Stimulated activated CD8-positive, alpha-beta memory T cell treated with anti-CD3 and anti-CD28 coated beads, Interleukin-2, amount 100 ng/mL, for 1 hour (primary cell): Measurements from ENCODE around the gene MYO3B.
"Not testable (repeated sequence)": the region's sequence is repeated elsewhere in the genome, so short reads cannot be mapped to it uniquely, and the experiment has no call there.

Experiments
- DNase-seq, 2 donors: peaks; one replicate each; pipeline ENCODE4 v3.0.0-alpha.2; 2020; ENCODE audit warnings: low read depth in 2 of 2

Gene MYO3B

DNA sequence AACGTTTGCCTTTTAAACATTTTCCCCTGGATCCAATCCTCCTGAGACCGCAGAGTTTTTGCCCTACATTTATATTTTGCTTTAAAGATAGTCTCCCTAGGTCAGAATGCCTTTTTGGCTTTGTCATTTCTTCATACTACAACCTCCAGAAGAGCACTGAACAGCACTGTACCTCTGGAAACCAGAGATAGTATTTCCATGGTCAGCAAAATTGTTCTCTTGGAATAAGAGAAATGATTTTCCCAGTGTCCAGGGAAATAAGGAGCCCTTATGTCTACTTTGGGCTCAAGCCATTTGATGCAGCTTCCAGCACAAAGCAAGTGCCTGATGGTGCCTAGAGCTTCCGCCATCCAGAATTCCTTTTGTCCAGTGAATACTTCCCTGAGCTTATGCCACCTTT, 461.7 kb downstream of the MYO3B start:
- DNase-seq, result no peak

DNA sequence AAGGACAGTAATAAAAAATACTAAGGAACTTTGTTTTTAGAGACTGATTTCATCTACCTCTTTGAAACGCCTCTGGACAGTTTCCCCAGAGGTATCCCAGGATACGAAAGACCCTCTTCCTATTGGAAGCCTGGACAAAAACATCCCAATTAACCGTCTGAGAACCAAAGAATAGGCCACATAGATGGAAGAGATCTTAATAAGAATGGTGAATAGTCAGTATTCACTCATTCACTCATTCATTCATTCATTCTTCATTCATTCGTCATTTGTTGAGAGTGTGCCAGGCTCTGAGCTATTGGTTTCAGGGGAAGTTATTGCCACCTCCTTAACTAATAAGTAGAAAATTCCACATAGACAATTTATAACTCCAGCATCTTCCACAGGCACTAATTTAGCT, 464.0 kb downstream of the MYO3B start:
- no peak for DNase-seq

- no peak for DNase-seq
Measured at GRCh38 chr2:170643346-170643745, 465.4 kb downstream of the MYO3B start.

DNA sequence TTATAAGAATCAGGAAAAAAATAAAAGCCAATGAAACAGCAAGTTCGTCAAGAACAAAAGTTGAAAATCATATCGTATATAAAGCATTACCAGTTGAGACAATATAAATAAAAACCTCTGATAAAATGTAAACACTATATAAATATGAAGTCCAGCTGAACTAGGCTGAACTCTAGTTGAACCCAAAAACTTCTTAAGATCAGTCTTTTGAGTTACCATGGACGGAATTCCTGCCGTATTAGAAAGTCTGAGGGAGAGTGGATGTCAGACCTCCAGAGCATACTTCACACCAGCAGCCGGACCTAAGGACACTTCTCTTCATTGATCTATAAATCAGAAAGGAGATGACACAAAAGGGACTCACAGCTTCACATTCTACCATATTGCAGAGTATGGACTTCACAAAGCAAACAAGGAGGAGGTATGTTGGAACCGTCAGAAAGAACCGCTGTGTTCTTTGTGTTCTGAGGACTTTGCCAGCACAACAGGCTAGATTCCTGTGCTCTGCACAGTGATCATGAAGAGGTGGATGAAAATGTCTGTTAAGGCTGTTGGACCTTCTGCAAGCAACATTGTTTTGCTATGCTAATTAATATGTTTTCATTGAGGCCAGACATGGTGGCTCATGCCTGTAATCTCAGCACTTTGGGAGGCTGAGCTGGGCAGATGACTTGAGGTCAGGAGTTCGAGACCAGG, 469.9 kb downstream of the MYO3B start:
- no peak for DNase-seq

DNA sequence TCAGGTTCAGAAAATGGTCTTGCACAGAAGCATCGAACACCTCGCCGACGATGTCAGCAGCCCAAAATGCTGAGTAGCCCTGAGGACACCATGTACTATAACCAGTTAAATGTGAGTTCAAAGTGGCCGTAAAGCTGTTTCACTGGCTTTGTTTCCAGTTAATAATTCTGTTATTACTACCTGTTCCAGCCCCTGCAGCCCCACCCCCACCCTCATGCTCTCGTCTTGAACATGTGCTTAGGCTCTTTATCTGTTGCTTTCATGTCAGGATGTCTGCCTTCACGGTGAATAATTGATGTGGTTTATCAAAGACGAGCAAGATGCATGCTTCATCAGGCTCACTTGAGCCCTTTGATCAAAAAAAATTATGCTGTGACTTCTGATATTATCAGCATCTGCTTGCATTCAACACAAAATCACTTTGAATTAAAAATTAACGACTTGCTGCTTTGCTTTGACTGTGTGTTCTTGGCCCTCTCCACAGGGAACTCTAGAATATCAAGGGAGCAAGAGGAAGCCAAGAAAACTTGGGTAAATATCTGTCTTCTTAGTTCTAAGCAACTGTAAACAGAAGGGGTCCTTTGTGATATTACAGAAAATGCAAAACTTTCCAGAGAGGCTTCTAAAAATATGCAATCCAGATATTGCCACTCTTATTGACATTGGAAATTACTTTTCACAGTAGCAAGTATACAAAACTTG, 473.8 kb downstream of the MYO3B start:
- DNase-seq, result peak in 1 of 2 donors; percentile 9

GRCh38 chr2:170652637-170653417, 474.9 kb downstream of the MYO3B start:
- no peak for DNase-seq

- DNase-seq, result no peak
Measured at GRCh38 chr2:170656669-170657068, 478.7 kb downstream of the MYO3B start.

DNA sequence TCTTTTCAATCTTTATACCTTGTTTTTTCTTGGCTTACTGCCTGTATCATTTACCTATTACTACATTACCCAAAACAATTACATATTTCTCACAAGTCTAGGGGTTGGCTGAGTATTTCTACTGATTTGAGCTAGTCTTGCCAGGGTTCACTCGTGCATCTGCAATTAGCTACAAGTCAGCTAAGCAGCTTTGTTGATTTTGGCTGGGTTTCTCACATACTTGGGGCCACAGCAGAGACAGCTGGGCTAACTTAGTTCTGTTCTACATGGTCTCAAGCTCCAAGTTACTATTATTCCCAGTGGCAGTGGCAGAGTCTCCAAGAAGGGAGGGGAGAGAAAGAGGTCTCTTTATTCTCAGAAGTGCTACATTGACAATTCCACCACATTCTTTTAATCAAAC, 482.5 kb downstream of the MYO3B start:
- no peak for DNase-seq

- DNase-seq, result no peak
Measured at GRCh38 chr2:170665743-170666142, 487.8 kb downstream of the MYO3B start.

- no peak for DNase-seq
Measured at GRCh38 chr2:170669909-170670308, 492.0 kb downstream of the MYO3B start.

DNA sequence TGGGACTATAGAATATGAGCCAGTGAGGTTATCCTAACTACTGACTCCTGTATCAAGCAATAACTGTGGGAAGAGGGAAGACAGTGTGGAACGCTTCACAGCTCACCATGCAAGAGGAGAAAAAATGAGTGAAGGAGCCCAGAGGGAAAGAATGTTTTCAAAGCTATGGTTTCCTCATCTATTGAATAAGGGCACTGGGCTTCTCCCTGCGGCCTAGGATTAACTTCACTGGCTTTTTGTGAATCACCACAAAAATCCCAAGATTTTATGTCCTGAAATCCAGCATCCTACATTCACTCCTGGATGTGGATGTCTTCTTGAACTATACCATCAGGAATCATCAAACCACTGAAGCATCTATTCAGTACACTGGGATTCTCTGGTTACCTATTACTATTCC, 492.7 kb downstream of the MYO3B start:
- DNase-seq, result no peak

- DNase-seq, result no peak
Measured at GRCh38 chr2:170671079-170671478, 493.1 kb downstream of the MYO3B start.

GRCh38 chr2:170674282-170674681, 496.3 kb downstream of the MYO3B start:
- DNase-seq, result not testable (repeated sequence)

- DNase-seq, result no peak
Measured at GRCh38 chr2:170675701-170676100, 497.8 kb downstream of the MYO3B start.

DNA sequence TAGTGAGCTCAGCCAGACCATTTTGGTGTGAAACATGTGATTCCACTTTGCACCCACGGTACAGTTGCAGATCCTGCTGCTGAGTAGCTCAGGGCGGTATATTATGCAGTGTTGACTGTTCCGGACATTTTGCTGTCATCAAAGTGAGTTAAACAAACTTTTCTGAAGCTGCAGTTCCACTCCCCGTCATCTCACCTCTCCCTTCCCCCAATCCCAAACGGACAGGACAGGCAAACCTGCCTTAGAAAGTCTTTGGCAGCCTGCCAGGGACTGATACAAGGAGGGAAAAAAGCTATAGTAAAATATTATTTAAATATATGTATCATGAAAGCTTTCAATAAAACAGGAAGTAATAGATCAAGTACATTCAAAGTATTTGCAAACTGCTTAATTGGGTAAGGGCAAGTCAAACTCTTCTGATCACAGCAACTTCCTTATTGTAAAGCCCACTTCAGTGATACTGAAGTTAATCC, 501.7 kb downstream of the MYO3B start:
- no peak for DNase-seq

DNA sequence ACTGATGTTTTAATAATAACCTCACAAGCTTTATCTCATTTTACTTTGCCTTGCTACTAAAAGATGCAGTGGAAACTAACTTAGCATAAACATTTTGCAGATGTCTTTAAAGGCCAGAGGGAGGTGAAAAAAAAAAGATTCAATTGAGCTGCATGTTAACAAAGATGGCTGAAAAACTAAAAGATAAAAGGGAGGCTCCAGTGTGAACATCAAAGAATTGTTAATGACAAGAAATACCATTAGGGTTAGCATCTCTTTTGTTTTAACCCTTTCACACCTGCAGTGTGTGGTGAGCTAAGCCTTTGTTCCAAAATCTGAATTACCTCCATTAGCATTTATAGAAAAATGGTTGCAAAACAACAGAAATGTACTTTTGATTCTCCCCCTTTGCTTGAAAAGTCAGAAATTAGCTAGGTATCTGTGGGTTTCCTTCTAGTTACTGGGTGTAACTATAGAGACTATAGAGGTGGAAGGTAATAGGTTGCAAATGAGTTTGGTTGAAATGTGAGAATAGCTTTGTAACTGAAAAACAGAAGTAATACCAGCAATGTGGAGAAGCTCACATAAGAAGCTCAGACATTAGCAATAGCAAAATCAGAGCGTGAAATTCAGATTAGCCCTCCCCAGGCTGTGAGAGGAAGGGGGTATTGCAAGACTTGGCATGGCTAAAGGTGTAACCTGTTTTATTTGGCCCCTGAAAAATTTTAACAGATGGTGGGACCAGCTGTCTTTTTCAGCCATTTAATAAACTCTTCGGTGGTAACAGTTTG, 502.4 kb downstream of the MYO3B start:
- DNase-seq, result no peak

DNA sequence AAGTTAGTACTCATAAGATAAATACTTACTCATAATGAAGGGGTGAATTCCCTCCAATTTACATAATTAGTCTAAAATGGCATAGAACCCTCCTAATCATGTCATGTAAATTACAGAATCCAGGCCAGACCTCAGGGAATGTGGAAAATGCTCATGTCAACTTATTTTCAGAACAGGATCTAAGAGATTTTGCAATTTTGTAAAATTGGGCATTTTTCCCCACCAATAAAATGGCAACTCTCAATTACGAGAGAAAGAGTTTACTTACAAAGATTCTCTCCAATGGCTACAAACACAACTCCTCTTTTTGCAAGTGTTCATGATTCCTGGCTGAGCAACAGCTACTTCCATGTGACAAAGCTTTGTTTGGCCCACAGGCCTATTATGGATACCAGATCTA, 503.4 kb downstream of the MYO3B start:
- DNase-seq, result no peak

DNA sequence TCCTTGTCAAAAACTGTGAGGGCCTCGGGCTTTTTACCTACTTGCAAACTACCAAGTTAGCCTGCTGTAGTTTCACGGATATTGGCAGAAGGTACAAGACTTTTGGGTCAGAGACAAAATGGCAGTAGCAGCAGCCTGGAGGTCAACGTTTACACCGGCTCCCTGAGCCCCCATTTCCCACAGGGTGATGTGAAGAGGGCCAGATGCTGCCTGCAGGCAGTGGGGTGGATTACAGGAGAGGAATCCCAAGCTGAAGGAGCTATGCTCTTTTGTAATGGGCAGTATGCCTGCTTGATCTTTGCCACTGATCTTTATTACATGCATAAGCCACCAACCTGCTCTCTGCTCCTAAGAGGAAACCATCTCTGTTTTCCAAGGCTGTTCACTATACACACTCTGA, 507.6 kb downstream of the MYO3B start:
- DNase-seq, result no peak

- DNase-seq, result no peak
Measured at GRCh38 chr2:170689481-170689880, 511.5 kb downstream of the MYO3B start.

- no peak for DNase-seq
Measured at GRCh38 chr2:170690640-170691039, 512.7 kb downstream of the MYO3B start.

GRCh38 chr2:170694316-170694715, 516.4 kb downstream of the MYO3B start:
- no peak for DNase-seq
